HEK293 (cell line): ENCODE results near the gene GTF2F1.

ENCODE experiments used
- ATF2 ChIP-seq: fragments of 450-650 bp; formaldehyde crosslinking; IDR thresholded peaks from 2 replicates; pipeline ENCODE4 v1.5.1; 2016; ENCODE audit warnings: missing biosample characterization, missing genetic modification characterization, low read depth
- BCL6B ChIP-seq: fragments of 450-650 bp; formaldehyde crosslinking; IDR thresholded peaks from 2 replicates; pipeline ENCODE4 v1.5.1; 2017; ENCODE audit warnings: missing biosample characterization, missing genetic modification characterization
- KLF16 ChIP-seq: fragments of 450-650 bp; formaldehyde crosslinking; IDR thresholded peaks from 2 replicates; pipeline ENCODE4 v1.5.1; 2017; ENCODE audit warnings: missing biosample characterization, missing genetic modification characterization
- KLF17 ChIP-seq: fragments of 450-650 bp; formaldehyde crosslinking; IDR thresholded peaks from 2 replicates; pipeline ENCODE4 v1.5.1; 2016; ENCODE audit warnings: missing biosample characterization, missing genetic modification characterization
- KLF7 ChIP-seq: fragments of 450-650 bp; formaldehyde crosslinking; IDR thresholded peaks from 2 replicates; pipeline ENCODE4 v1.5.1; 2016; ENCODE audit warnings: missing biosample characterization, missing genetic modification characterization, borderline replicate concordance
- KLF8 ChIP-seq: fragments of 450-650 bp; formaldehyde crosslinking; IDR thresholded peaks from 2 replicates; pipeline ENCODE4 v1.5.1; 2016; ENCODE audit warnings: missing biosample characterization, missing genetic modification characterization
- MEIS1 ChIP-seq: sonication (generic); formaldehyde crosslinking; IDR thresholded peaks from 2 replicates; pipeline ENCODE4 v1.8.1; 2022; ENCODE audit warnings: missing genetic modification reagents, mild to moderate bottlenecking, borderline replicate concordance
- RBAK ChIP-seq: fragments of 450-650 bp; formaldehyde crosslinking; IDR thresholded peaks from 2 replicates; pipeline ENCODE4 v1.5.1; 2016; ENCODE audit warnings: missing biosample characterization, missing genetic modification characterization
- SP3 ChIP-seq: fragments of 450-650 bp; formaldehyde crosslinking; IDR thresholded peaks from 2 replicates; pipeline ENCODE4 v1.5.1; 2016; ENCODE audit warnings: missing biosample characterization, missing genetic modification characterization
- YY1 ChIP-seq: fragments of 450-650 bp; formaldehyde crosslinking; IDR thresholded peaks from 2 replicates; pipeline ENCODE4 v1.5.1; 2018; ENCODE audit warnings: missing biosample characterization, missing genetic modification characterization
- ZBTB44 ChIP-seq: fragments of 450-650 bp; IDR thresholded peaks from 2 replicates; pipeline ENCODE4 v1.5.1; 2018; ENCODE audit warnings: missing biosample characterization, mild to moderate bottlenecking, missing genetic modification characterization
- ZNF112 ChIP-seq: fragments of 450-650 bp; formaldehyde crosslinking; IDR thresholded peaks from 2 replicates; pipeline ENCODE4 v1.5.0; 2017; ENCODE audit warnings: missing biosample characterization, missing genetic modification characterization
- ZNF114 ChIP-seq: fragments of 450-650 bp; formaldehyde crosslinking; IDR thresholded peaks from 2 replicates; pipeline ENCODE4 v1.5.0; 2017; ENCODE audit warnings: missing biosample characterization, missing genetic modification characterization
- ZNF121 ChIP-seq: fragments of 450-650 bp; formaldehyde crosslinking; IDR thresholded peaks from 2 replicates; pipeline ENCODE4 v1.5.1; 2016; ENCODE audit warnings: missing biosample characterization, missing genetic modification characterization
- ZNF146 ChIP-seq: fragments of 450-650 bp; formaldehyde crosslinking; IDR thresholded peaks from 2 replicates; pipeline ENCODE4 v1.5.1; 2016; ENCODE audit warnings: missing biosample characterization, missing genetic modification characterization
- ZNF155 ChIP-seq: fragments of 450-650 bp; formaldehyde crosslinking; IDR thresholded peaks from 2 replicates; pipeline ENCODE4 v1.5.1; 2016; ENCODE audit warnings: missing biosample characterization, missing genetic modification characterization
- ZNF184 ChIP-seq: fragments of 450-650 bp; IDR thresholded peaks from 2 replicates; pipeline ENCODE4 v1.5.1; 2018; ENCODE audit warnings: missing biosample characterization, mild to moderate bottlenecking, missing genetic modification characterization
- ZNF248 ChIP-seq: fragments of 450-650 bp; formaldehyde crosslinking; IDR thresholded peaks from 2 replicates; pipeline ENCODE4 v1.5.1; 2017; ENCODE audit warnings: missing biosample characterization, missing genetic modification characterization
- ZNF302 ChIP-seq: fragments of 450-650 bp; formaldehyde crosslinking; IDR thresholded peaks from 2 replicates; pipeline ENCODE4 v1.5.1; 2016; ENCODE audit warnings: missing biosample characterization, missing genetic modification characterization, low read depth
- ZNF354C ChIP-seq: fragments of 450-650 bp; formaldehyde crosslinking; IDR thresholded peaks from 2 replicates; pipeline ENCODE4 v1.5.1; 2016; ENCODE audit warnings: missing biosample characterization, missing genetic modification characterization, low read depth, borderline replicate concordance
- ZNF530 ChIP-seq: fragments of 450-650 bp; formaldehyde crosslinking; IDR thresholded peaks from 2 replicates; pipeline ENCODE4 v1.5.1; 2016; ENCODE audit warnings: low read depth, missing biosample characterization, missing genetic modification characterization
- ZNF555 ChIP-seq: fragments of 450-650 bp; formaldehyde crosslinking; conservative IDR thresholded peaks from 2 replicates; pipeline ENCODE4 v1.5.1; 2017; ENCODE audit warnings: missing biosample characterization, mild to moderate bottlenecking, missing genetic modification characterization, inconsistent platforms
- ZNF596 ChIP-seq: fragments of 450-650 bp; IDR thresholded peaks from 2 replicates; pipeline ENCODE4 v1.5.0; 2018; ENCODE audit warnings: missing biosample characterization, mild to moderate bottlenecking, missing genetic modification characterization, moderate library complexity
- ZNF704 ChIP-seq: fragments of 450-650 bp; formaldehyde crosslinking; IDR thresholded peaks from 2 replicates; pipeline ENCODE4 v1.5.1; 2016; ENCODE audit warnings: missing biosample characterization, missing genetic modification characterization
- ZNF747 ChIP-seq: fragments of 450-650 bp; formaldehyde crosslinking; IDR thresholded peaks from 2 replicates; pipeline ENCODE4 v1.5.1; 2016; ENCODE audit warnings: missing biosample characterization, missing genetic modification characterization
- ZNF76 ChIP-seq: fragments of 450-650 bp; formaldehyde crosslinking; IDR thresholded peaks from 2 replicates; pipeline ENCODE4; 2016; ENCODE audit warnings: low read depth, missing biosample characterization, missing genetic modification characterization, borderline replicate concordance
- ZSCAN5A ChIP-seq: fragments of 450-650 bp; formaldehyde crosslinking; IDR thresholded peaks from 2 replicates; pipeline ENCODE4 v1.5.1; 2016; ENCODE audit warnings: missing biosample characterization, missing genetic modification characterization
- TF ChIP-seq, protein P1 (sequence below): IDR thresholded peaks from 2 replicates; pipeline ENCODE4 v1.6.1; 2011; ENCODE audit warnings: mild to moderate bottlenecking, low read depth, low read length, borderline replicate concordance
- TF ChIP-seq, protein P2 (sequence below): sonication (generic); formaldehyde crosslinking; IDR thresholded peaks from 2 replicates; pipeline ENCODE4 v1.8.1; 2022; ENCODE audit warnings: mild to moderate bottlenecking, moderate library complexity, missing genetic modification reagents

Gene GTF2F1

GRCh38 chr19:6424939-6425731 is 32.2 kb upstream of the GTF2F1 start (continued):
- TF ChIP-seq ATF2 (tag by site-specific recombination) (no peak), ZSCAN5A (no peak; the same call in 1 of the 2 replicates), ZNF146 (tag by site-specific recombination) (no peak), ZNF121 (no peak), ZNF555 (tag by site-specific recombination) (no peak), RBAK (no peak), ZNF596 (no peak), KLF7 (tag by site-specific recombination) (0 out of 2 replicates have a peak, but pooled peaks have one; percentile 25), ZNF747 (tag by site-specific recombination) (no peak), ZNF76 (tag by site-specific recombination) (peak; percentile 90), ZNF155 (no peak), SP3 (tag by site-specific recombination) (peak; percentile 99), ZNF112 (no peak), ZNF302 (tag by site-specific recombination) (no peak), KLF16 (tag by site-specific recombination) (no peak), ZNF354C (tag by site-specific recombination) (no peak), ZNF248 (tag by site-specific recombination) (no peak), KLF8 (tag by site-specific recombination) (peak; percentile 60; the same call in 1 of the 2 replicates), ZNF530 (no peak), ZNF114 (no peak), ZNF184 (tag by site-specific recombination) (0 out of 2 replicates have a peak, but pooled peaks have one; percentile 19), KLF17 (0 out of 2 replicates have a peak, but pooled peaks have one; percentile 56), YY1 (tag by site-specific recombination) (peak; percentile 80), ZNF704 (tag by site-specific recombination) (no peak), ZBTB44 (tag by site-specific recombination) (no peak), MEIS1 (CRISPR knock-in tag) (no peak), BCL6B (no peak)
- TF ChIP-seq, protein P1, sequence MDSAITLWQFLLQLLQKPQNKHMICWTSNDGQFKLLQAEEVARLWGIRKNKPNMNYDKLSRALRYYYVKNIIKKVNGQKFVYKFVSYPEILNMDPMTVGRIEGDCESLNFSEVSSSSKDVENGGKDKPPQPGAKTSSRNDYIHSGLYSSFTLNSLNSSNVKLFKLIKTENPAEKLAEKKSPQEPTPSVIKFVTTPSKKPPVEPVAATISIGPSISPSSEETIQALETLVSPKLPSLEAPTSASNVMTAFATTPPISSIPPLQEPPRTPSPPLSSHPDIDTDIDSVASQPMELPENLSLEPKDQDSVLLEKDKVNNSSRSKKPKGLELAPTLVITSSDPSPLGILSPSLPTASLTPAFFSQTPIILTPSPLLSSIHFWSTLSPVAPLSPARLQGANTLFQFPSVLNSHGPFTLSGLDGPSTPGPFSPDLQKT: no peak
- TF ChIP-seq, protein P2, sequence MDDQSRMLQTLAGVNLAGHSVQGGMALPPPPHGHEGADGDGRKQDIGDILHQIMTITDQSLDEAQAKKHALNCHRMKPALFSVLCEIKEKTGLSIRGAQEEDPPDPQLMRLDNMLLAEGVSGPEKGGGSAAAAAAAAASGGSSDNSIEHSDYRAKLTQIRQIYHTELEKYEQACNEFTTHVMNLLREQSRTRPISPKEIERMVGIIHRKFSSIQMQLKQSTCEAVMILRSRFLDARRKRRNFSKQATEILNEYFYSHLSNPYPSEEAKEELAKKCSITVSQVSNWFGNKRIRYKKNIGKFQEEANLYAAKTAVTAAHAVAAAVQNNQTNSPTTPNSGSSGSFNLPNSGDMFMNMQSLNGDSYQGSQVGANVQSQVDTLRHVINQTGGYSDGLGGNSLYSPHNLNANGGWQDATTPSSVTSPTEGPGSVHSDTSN (CRISPR knock-in tag): peak; percentile 99
